ENCODE results near the gene RRBP1.

RRBP1 gene

DNA sequence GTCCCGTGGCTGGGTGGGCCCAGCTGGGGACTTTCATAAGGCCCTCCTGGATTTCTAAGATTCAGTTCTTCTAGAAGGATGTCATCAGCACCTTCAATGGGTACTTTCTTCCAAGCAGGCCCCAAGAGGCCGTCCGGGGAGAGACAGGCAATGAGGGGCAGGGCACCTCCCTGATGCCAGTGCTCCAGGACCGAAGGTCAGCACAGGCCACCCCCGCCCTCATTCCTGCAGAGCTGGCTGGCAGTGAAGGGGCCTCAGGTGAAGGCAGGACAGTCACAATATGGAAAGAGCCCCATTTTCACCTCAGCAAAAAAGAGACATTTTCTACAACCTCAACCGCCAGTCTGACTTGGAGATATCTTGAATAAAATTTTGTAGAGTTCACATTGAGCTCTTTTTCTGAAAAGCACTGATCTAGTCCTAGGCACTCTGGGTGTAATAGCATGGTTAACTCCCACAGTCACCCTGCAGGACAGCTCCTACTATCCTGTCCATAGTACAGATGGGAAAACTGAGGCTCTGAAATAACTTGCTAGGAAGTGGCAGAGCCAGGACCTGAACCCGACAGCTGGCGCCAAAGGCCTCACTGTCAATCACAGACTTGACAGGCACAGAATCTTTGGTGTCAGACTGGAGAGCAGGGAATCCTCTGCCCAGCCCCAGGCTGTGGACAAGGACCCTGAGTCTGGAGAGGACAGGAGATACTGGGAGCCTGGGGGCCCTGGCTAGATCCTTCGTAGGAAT lies 50.3 kb downstream of the RRBP1 start:
- no peak for DNase-seq

DNA sequence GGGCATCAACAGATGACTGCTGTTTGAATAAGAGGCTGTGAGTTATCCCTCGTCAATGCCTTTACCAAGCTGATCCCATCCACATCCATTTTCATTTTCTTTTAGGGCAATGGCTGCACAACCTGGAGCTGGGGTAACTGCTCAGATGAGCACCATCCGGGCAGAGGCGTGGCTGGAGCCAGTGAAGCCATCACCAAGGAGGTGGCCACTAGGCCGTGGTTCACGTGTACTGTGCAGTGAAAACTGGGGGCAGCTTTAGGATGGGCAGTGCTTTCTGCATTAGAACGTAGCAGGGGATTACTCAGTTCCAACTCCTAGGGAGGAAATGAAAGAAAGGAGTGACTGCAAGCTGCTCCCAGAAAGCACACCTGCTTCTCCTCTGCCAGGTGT lies 51.2 kb downstream of the RRBP1 start:
- no peak for DNase-seq

DNA sequence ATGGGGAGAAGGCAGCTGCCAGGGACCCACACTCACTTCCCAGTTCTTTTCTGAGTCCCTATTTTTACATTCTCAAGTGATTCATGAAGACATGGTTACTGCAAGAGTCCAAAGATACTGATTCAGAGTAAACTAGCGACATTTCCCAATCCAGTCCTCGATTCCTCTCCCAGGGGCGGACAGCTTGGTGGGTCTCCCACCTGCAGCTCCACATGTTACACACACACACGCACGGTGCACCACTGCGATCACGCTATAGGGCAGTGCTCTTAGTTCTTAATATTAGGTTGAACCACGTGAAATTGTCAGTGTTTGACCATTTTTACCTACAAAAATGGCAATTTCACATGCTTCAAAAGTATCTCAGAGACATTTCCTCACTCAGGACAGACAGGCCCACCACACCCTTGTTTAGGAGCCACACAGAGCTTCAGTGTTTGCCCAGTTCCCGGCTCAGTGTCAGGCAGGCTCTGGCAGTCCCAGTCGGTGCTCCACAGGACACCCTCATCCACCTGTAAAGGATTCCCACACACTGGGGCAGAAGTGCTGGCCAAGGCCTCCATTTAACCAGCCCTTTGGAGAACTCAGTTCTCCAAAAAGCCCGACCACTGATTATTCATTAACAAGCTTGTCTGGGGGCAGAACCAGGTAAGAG lies 51.8 kb downstream of the RRBP1 start:
- DNase-seq: no peak

DNA sequence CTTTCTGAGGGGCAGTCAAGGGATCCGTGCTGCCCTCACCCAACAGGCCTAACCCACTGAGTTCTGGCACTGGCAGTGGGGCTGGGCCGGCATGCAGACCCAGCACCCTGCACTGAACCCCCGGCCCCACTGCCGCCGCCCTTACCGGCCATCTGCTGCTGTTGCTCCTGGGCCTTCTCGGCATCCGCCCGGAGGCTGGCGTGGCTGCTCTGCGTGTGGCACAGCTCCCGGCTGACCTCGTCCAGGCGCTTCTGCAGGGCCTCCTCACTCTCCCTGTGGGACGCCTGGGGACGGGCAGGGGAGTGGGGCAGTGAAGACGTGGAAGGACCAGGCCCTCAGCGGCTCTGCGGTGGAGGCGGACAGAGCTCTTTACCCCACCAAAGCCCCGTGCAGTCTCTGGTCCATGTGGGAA lies 52.4 kb downstream of the RRBP1 start:
- DNase-seq: no peak

DNA sequence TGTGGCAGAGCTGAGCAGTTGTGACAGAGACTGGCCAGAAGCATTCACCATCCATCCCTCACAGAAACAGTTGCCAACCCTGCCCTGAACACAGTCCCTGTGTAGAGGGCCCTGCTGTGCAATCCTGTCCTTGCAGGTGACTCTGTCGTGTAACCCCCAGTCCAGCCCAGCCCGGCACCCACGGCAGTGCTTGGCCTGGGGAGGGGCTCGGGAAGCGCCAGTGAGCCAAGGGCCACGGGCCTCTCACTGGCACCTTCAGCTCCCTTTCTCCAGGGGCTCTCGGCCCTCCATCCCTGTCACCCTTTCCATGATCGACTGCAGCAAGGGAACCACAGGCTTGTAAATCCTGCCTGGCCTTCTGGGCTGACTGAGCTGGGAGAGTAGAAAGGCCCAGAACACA lies 53.0 kb downstream of the RRBP1 start:
- DNase-seq: no peak

DNA sequence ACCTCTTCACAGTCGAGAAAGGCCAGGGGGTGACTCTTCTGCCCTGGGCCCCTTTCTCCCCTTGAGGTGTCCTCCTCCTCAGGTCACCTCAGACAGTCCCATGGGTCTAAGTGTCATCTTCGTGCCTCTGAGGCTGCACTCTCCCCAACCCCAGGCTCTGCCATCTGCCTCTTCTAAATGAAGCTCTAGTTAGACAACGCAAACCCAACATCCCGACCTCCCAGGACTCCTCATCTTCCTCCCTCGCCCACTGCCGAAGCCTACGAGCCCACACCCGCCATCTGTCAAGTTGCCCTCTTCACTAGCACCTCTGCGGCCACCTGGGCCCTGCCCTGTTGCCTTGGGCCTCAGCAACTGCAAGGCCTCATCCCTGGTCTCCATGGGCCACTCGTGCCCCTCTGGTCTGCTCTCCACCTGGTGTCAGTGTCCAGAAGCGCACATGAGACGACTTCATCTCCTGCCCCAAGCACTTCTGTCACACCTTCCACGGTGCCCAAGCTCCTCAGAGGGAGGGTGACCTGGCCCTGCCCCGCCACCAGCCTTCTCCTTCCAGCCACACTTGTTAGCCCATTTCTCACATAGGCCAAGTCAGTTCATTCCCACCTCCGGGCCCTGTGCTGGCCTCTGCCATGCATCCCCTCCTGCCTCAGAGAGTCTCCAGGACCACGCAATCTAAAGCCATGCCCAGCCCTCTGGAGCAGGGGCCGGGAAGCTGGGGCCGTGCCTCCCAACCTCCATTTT lies 53.8 kb downstream of the RRBP1 start:
- DNase-seq: no peak

DNA sequence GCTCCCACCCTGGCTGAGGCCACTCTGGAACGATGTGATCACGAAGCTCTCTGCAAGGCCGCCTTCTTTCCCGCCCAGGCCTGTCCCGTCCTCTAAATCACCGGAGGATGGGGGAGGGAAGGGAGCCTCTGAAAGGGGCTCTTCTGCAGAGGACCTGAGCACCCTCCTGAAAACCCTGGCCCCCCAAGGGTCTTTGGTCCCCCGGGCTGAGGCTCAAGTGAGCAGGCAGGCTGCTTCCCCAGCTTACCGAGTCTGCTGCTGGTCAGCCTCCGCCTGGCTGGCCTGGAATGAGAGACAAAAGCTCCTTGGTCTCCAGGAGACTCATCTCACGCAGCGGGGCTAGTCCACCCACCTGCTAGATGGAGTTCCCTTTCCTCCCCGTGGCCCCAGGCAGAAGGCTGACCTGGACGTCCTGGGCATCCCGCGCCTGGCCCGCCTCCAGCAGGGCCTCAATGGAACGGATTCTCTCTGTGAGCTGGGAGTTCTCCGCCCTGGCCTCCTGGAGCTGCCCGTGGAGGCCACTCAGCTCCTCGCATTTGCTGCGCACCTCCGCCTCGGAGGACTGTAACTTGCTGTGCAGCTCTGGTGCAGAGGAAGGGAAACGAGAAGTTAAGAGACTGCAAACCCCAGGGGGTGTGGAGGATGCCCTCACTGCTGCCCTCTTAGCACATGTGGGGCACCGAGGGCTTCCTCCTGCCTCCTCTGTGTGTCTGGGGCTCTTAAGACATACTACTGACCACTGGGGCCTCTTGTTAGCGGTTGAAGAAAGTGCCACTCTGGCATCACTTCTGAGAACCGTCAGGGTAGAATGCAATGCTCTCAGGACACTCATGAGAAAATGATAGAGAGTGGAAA lies 54.7 kb downstream of the RRBP1 start:
- DNase-seq: no peak

DNA sequence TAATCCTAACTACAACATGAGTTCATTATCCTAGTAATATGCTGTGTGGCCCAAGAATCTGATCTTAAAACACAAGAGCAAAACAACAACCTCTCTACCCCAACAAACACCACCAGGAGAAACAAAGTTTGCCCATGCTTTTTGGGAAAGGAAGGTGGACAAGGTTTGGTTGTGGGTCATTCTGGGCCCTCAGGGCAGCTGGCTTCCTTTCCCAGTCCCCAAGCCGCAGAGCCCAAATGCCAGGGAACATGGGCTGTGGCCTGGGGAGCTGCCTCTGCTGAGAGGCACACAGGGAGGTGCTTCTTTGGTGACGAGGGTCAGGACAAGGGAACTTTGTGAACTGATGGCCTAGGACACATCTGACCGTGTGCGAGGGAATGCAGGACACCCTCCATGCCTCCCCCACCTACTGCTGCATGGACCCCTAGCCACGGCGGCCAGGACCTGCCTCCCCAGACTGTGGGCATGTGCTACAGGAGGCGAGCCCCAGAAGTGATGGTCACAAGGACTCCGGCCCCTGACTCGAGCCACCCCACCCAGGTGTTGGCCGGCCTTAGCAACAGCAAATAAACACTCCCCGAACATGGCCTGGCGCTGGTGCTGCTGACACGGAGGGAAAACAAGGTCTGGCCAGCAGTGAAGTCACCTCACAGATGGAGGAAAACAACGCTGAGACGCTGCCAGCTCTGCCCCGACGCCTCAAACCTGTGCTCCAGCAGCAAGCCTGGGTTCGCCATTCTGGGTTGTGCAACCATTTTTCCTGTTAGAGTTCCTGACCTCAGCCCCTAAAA lies 55.6 kb downstream of the RRBP1 start:
- DNase-seq: no peak

DNA sequence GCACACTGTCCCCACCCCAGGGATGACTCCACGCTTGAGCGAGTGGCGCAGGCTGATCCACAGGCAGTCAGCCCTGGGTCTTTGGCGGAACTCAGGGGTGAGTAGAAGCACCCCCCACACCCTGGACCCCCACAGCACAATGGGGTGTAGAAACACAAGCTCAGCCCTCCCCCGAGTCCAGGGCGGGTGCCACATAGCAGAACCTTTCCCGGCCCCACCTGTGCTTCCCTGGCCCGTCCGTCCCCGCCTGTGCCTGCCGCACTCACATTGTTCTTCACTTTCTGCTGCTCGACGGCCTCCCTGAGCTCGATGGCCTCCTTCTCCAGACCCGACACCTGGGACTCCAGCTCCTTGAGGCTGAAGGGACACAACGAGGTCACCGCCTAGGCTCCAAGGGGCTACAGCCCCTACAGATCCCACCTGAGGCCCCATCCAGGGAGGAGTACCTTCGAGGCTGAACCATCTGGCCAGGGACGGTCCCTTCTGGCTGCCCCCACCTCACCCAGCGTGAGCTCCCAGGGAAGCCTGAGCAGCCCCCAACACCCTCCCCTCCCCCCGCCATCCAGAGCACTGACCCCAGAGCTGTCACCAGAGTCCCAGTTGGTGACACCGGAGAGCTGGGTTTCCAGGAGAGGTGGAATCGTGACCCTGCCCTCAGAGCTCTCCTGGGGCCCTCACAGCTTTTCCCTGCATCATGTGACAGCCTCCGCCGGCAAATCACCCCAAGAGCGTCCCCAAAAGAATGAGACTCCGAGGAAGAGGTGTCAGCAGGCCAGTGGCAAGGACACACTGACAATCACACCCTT lies 56.6 kb downstream of the RRBP1 start:
- DNase-seq: no peak

DNA sequence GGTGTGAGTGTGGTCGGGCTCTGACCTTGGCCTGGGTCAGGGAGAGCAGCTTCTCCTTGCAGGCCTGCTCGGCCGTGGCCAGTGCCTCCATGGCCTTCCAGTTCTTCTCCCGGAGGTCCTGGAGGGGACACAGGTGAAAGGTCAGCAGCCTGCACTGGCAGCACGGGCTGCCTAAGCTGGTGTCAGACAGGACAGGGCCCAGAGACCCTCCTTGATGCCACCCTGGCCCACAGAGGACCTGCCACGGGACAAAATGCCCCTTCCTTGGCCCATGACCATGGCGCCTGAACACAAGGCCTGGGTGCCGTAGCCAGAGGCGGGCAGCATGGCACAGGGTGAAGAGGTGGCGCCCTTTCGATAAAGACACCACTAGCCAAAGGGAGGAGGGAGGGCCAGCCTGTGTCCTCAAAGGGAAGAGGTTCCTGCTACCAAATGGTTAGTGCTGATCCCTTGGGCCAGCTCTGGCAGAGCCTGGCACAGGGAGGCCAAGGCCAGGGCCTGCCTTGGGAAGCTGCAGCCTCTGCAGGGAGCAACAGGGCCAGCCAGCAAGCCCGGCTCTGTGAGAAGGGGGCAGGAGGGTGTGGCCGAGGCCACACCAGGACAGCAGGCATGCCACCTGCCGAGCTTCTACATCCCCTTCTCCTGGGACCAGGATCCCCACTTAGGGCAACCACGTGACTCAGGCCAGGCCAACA lies 57.3 kb downstream of the RRBP1 start:
- DNase-seq: no peak

DNA sequence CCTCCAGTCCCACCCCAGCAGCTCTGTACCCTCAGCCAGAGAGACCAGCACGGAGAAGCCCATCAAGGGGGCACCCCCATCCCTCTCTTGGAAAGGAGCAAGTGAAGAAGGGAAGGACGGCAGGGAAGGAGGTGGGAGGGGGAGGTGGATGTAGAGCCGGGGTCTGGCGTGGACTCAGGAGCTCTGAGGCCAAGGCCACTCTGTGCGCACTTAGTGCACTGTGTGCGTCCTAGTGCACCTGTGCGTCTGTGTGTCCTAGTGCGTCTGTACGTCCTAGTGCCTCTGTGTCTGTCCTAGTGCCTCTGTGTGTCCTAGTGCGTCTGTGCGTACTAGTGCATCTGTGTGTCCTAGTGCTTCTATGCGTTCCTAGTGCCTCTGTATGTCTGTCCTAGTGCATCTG lies 58.0 kb downstream of the RRBP1 start:
- DNase-seq: no peak

DNA sequence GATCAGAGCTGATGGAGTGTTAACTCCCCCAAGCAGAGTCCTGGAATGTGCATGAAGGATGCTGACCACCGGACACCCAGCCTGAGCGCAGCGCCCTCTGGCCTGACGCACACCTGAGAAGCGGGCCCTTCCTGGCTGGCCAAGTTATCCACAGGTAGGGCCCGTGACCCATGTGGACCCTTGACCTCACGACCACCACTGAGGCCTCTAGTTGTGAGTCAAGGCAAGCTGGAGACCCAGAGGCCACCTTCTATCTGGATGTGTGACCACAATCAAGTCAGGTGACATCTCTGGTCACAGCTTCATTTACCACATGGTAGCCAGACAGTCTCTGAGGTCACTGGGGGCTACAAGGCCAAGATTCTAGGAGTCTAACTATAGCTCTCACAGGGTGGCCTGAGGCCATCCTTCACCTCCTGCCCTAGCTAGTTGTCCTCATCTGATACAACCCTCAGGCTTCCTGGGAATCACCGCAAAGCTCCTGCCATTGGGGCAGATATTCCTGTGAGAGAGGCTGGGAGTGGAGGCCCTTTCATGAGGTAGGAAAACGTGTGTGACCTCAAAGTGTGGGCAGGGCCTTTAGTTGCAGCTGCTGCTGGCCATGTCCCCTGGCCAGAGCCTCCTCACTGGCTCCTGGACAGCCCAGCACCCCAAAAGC lies 59.1 kb downstream of the RRBP1 start:
- DNase-seq: no peak

DNA sequence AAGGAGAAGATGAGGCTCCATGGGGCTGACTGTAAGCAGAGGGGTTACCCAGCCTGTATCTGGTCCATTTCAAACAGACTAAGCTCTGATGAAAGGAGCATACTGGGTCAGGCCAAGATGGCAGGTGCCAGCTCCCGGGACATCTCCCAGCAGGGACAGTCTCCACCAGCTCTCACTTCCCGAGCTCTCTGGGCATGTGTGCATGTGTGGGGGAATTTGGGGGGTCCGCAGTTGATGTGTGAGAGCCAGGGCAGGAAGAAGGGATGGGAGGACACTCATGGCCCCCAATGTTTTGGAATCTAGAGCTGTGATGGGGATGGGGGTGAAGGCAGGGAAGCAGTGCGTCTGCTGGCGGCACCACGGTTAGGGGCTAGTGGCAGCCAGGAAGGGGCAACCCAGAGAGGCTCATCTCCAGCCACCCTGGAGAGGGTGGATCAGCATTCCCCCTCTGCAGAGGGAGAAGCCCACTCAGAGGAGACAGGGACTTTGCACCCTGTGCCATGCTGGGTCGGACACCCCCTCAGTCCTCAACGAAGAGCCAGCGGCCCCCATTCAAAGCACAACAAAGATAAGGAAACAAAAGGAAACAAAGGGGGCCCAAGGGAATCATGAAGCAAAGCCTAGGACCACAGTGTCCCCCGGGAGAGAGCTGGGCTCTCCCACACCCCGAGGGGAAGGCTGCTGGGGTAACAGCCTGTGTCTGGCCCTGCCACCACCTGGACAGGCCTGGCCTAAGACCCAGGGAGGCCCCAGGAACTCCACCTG lies 59.8 kb downstream of the RRBP1 start:
- no peak for DNase-seq

DNA sequence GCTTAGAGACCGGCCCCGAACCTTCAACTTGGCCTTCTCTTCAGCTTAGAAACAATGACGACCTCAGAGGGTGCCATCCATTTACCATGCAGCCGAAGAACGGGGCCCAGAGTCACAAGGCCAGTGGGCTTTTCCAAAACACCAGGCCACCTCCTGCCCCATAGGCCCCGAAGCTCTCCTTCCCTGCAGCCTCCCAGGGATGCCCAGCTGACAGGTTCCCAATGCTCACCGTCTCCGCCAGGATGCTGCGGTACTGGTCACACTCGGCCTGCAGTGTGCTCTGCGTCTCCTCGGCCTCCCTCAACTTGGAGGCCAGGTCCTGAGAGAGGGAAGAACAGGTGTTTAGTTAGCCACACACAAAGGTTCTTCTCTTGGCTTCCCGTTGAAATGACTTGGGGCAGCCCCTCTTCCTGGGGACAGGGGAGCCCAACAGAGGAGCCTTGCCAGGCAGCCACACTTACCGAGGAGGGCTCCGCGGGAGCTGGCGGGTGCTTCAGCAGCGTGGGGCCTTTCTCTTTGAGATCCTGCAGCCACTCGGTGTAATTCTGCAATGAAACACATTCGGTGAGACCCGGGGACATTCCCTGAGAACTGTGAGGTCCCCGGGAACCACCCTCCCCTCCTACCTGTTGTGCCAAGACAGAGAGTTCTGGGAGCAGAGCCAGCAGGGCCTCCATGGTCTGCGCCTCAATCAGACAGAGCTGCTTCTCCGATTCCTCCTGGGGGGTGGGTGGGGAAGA lies 60.6 kb downstream of the RRBP1 start:
- no peak for DNase-seq

DNA sequence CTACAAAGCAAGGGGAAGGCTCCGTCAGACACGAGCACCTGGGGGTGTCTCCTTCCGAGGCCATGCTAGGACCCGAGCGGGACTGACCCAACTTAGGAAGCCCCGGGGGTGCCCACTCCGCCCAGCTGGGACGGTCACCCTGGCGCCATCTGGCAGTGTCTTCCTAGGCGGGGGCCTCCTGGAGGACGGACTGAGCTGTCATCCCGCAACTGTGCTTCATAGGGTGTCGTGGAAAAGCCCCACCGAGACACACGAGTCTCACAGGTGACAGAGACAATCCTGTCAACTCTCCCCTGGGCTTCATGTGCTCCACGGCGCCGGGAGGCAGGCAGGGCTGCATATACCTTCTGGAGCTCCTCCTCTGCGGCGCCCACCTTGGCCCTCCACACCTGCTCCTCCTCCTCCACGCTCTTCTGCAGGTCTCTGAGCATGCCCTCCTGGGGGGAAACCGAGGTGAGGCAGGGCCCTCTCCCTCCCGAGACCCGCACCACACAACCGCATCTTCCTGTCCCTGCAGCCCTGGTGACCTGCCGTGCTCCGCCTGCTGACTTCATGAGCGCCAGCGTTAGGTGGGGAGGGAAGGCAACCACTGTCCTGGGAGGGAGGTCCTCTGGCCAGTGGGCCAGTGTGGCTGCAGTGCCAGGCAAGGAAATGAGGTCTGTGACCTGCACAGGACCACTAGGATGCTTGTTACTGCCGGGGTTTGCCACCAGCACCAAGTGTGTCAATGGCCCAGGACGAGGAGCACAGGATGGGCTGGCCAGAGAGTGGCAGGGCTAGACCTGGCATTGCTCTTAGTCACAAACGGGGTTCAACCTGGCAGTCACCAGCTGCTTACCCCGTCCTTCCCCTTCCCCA lies 61.4 kb downstream of the RRBP1 start:
- DNase-seq: no peak

DNA sequence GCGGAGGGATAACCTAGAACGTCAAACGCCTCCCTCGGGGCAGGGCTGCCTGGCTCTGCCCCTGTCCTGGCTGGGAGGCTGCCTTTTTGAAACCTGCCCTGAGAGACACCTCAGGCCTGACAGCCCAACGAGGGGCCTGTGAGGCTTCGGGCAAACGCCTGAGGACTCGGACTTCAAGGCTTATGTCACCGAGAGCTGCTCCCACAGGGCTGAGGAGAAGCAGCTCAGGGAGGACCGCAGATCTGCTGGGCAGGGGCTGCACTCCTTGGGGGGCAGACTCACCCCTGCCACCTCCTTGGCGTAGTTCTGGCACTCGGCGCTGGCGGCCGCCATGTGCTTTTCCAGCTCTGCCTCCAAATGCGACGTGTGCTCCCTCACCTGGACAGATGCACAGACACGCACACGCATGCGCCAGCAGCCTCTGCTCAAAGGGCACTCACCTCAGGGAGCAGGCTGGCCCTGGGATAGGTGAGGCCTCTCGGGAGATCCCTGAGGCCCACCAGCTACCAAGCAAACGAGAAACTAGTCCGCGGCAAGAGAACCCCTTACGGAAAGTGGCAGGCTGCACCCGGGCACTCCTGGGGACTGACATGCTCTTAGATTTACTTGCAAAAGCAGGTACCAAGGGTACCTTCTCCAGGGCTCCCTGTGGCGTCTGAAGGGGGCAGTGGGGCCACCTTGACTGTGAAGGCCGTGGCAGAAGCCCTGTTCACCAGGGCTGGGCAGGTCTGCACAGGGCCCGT lies 62.5 kb downstream of the RRBP1 start:
- DNase-seq: no peak

DNA sequence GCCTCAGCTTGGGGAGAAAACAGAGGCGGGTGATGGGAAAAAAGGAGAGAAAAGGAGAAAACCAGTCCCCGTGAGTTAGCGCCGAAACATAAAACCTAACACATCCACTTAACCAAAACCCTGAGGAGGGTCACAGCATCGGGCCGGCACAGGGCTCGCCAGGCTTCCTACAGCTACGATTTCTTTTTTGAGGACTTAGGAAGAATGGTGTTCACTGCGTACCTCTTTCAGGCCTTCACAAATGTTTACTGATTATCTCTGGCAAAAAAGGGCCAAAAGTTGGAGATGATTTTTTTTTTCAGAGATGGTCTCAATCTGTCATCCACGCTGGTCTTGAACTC lies 63.4 kb downstream of the RRBP1 start:
- no peak for DNase-seq

All from CD4-positive, alpha-beta T cell treated with Interferon gamma for 1 hour (primary cell).